ENCODE data around the gene LEKR1.
"Not testable (repeated sequence)": the region's sequence is repeated elsewhere in the genome, so short reads cannot be mapped to it uniquely, and the experiment has no call there.

The LEKR1 gene

DNA sequence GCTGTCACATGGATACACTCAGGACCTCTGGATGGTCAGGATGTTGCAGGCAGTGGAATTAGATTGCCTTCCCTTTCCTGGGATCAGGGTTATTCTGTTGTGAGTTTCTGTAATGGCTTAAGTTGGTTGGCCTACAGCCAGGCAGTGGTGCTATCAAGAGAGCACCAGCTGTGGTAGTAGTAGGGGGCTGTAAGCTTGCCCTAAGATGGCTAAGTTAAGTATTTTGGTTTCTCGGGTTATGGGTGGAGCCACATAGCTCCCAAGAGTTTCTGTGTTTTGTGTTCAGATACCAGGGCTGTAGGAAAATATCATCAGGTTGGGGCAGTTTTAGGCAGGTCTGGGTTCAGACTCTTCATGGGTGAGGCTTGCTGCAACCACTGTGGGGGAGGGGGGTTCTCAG lies 59.6 kb downstream of the LEKR1 start:
- CTCF ChIA-PET = no interaction called here
- TF ChIP-seq FOXM1 (IDR thresholded peaks at IDR 0.05; ENCODE audit: borderline replicate concordance) (no peak), ARNT (IDR thresholded peaks at IDR 0.05) (no peak), CTBP1 (IDR thresholded peaks at IDR 0.05; ENCODE audit: borderline replicate concordance) (no peak), SUZ12 (IDR thresholded peaks at IDR 0.05) (no peak), SP1 (IDR thresholded peaks at IDR 0.05) (no peak), TARDBP (IDR thresholded peaks at IDR 0.05) (no peak)
- DNase-seq (ENCODE audit: extremely low spot score) = no peak
- POLR2A ChIA-PET = interaction anchor here (1.6 kb wide), 1 partner anchor 203 kb away, joined by 4 read pairs; no protein-coding TSS in a partner anchor

DNA sequence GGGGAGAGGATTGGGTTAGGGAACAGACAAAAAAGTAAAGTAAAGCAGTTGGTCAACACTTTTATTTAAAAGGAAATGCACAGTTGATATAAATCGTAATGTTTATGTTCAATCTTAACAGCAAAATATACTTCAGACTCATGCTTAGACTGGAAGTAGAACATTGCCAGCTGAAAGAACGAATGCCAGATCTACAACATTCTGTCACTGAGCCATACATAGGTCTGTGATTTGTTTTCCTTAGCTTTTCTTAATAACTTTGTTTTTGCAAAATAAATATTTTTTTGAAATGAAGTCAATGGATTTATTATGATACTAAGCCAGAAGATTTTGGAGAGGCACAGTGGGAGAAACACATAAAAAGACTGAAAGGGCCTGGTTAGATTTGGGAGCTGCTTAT lies 62.0 kb downstream of the LEKR1 start:
- DNase-seq (ENCODE audit: extremely low spot score) = no peak
- TF ChIP-seq FOXM1 (IDR thresholded peaks at IDR 0.05; ENCODE audit: borderline replicate concordance) (no peak), FOXK2 (IDR thresholded peaks at IDR 0.05) (no peak), LEF1 (IDR thresholded peaks at IDR 0.05; ENCODE audit: borderline replicate concordance) (no peak), FOXA1 (IDR thresholded peaks at IDR 0.05) (no peak), ELF4 (IDR thresholded peaks at IDR 0.05) (no peak), ARNT (IDR thresholded peaks at IDR 0.05) (no peak), BHLHE40 (IDR thresholded peaks at IDR 0.05; ENCODE audit: borderline replicate concordance) (no peak), HDGF (IDR thresholded peaks at IDR 0.05; ENCODE audit: borderline replicate concordance) (no peak), SP1 (IDR thresholded peaks at IDR 0.05) (no peak)
- TF ChIP-seq, protein P1, sequence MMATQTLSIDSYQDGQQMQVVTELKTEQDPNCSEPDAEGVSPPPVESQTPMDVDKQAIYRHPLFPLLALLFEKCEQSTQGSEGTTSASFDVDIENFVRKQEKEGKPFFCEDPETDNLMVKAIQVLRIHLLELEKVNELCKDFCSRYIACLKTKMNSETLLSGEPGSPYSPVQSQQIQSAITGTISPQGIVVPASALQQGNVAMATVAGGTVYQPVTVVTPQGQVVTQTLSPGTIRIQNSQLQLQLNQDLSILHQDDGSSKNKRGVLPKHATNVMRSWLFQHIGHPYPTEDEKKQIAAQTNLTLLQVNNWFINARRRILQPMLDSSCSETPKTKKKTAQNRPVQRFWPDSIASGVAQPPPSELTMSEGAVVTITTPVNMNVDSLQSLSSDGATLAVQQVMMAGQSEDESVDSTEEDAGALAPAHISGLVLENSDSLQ (IDR thresholded peaks at IDR 0.05) = no peak
- ChIA-PET CTCF (no interaction called here), POLR2A (no interaction called here)

DNA sequence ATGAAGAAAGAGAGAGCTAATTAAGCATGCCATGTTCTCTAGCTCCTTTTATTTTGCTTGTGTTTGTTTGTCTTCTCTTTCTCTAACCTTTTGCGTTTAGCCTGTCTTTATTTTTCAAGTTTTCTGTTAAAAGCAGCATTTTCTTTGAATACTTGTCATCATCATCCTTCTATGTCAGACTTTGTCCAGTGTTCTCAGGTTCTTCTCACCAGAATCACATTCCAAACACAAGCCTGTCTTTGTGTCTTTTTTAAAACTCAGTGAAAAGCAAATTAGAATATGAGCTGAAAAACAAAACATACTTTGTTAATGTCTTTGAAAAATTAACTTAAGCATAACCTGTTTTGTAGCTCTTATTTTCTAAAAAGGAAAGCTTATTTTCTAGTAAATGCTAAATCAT lies 62.4 kb downstream of the LEKR1 start:
- POLR2A ChIA-PET = no interaction called here
- TF ChIP-seq SP1 (IDR thresholded peaks at IDR 0.05) (no peak), SUZ12 (IDR thresholded peaks at IDR 0.05) (no peak), ELF4 (IDR thresholded peaks at IDR 0.05) (no peak), FOXM1 (IDR thresholded peaks at IDR 0.05; ENCODE audit: borderline replicate concordance) (no peak), ARNT (IDR thresholded peaks at IDR 0.05) (no peak), LEF1 (IDR thresholded peaks at IDR 0.05; ENCODE audit: borderline replicate concordance) (no peak), BHLHE40 (IDR thresholded peaks at IDR 0.05; ENCODE audit: borderline replicate concordance) (no peak)
- CTCF ChIA-PET = no interaction called here
- no peak for DNase-seq (ENCODE audit: extremely low spot score)

DNA sequence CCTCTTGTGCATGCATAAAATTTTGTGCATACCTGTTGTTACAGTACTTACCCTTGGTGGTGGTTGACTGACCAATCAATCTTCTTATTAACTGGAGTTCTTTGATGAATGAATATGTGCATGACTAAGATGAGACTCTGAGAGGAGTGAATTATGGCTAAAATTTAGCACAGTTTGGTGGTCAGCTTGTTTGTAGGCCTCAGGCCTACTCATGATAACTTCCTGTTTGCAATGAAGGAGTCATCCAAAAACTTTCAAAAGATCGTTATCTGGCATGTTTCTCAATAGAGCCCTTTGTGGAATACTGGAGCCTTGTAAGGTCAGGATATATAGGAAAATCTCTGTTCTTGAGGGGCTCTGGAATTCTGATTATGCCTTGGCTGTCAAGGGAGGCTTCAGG lies 66.5 kb downstream of the LEKR1 start:
- POLR2A ChIA-PET = no interaction called here
- TF ChIP-seq ARNT (IDR thresholded peaks at IDR 0.05) = no peak
- TF ChIP-seq TARDBP (IDR thresholded peaks at IDR 0.05) = no peak
- no peak for TF ChIP-seq SP1 (IDR thresholded peaks at IDR 0.05)
- no peak for TF ChIP-seq SUZ12 (IDR thresholded peaks at IDR 0.05)
- no peak for TF ChIP-seq HDGF (IDR thresholded peaks at IDR 0.05; ENCODE audit: borderline replicate concordance)
- no peak for TF ChIP-seq L3MBTL2 (conservative IDR thresholded peaks at IDR 0.05)
- TF ChIP-seq CTBP1 (IDR thresholded peaks at IDR 0.05; ENCODE audit: borderline replicate concordance) = no peak
- TF ChIP-seq FOXK2 (IDR thresholded peaks at IDR 0.05) = no peak
- TF ChIP-seq ZNF384 (IDR thresholded peaks at IDR 0.05) = no peak
- no peak for TF ChIP-seq NFRKB (IDR thresholded peaks at IDR 0.05)
- no peak for TF ChIP-seq FOXM1 (IDR thresholded peaks at IDR 0.05; ENCODE audit: borderline replicate concordance)
- TF ChIP-seq BHLHE40 (IDR thresholded peaks at IDR 0.05; ENCODE audit: borderline replicate concordance) = no peak
- TF ChIP-seq LEF1 (IDR thresholded peaks at IDR 0.05; ENCODE audit: borderline replicate concordance) = no peak
- DNase-seq (ENCODE audit: extremely low spot score) = no peak
- CTCF ChIA-PET = no interaction called here

DNA sequence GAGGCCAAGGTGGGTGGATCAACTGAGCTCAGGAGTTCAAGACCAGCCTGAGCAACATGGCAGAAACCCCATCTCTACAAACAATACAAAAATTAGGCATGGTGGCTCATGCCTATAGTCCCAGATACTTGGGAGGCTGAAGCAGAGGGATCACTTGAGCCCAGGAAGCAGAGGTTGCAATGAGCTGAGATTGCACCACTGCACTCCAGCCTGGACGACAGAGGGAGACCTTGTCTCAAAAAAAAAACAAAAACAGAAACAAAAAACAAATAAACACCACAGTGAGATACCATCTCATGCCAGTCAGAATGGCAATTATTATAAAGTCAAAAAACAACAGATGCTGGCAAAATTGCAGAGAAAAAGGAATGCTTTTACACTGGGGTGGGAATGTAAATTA lies 69.2 kb downstream of the LEKR1 start:
- POLR2A ChIA-PET; DNase-seq (ENCODE audit: extremely low spot score); CTCF ChIA-PET: not testable (repeated sequence)

DNA sequence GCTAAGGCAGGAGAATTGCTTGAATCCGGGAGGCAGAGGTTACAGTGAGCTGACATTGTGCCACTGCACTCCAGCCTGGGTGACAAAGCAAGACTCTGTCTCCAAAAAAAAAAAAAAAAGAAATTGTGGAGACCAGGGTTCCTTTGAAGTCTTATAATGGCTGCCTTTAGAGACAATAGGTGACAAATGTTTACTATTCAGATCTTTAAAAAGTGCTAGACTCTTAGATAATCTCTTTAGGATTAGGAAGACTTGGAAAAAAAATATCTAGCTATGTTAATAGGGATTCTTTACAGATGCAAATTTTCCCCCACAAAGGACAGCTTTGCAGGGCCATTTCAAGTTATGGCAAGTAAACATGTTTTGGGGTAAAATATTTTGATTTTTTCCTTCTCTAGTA lies 71.7 kb downstream of the LEKR1 start:
- CTCF ChIA-PET; DNase-seq (ENCODE audit: extremely low spot score); POLR2A ChIA-PET: not testable (repeated sequence)

DNA sequence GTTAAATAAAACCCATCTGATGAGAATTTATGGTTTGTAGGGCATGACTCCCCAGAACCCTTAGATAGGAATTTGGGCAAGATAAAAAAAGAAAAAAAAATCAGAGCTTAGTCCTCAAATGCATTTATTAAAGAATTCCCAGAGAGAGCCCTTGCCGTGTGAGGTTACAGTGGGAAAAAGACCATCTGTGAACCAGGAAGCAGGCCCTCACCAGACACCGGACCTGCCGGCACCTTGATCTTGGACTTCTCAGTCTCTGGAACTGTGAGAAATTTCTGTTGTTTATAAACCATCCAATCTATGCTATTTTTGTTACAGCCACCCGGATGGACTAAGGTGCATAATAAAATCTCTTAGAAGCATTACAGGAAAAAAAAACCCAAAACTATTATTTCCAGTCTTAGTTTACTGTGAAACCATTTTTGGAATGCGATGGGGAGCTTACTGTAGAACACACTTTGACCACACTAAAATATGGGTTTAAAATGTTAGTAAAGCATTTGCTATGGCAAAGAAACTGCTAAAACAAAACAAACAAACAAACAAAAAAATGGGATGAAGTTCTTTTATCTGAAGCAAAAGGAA lies 72.2 kb downstream of the LEKR1 start:
- CTCF ChIA-PET = no interaction called here
- no peak for DNase-seq (ENCODE audit: extremely low spot score)
- TF ChIP-seq ZNF384 (IDR thresholded peaks at IDR 0.05) (no peak), ARNT (IDR thresholded peaks at IDR 0.05) (no peak)
- POLR2A ChIA-PET = no interaction called here

DNA sequence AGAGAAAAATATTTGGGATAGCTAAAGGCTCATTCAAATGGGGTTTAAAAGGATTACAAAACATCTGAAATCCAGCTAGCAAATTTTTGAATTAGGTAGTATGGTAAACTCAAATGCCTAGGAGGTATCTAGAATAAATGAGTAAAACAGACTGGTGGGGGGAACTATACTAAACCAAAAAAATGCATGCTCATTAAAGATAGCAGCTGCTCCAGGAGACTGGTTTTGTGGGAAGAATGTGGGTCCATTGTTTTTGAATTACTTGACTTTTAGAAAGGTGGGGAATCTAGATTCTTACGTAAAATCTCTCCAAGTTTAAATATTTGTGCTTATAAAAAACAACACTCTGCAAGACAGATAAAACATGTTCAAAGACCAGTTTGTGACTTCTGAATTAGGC lies 73.8 kb downstream of the LEKR1 start:
- POLR2A ChIA-PET = no interaction called here

More for the DNA sequence above, 73.8 kb downstream of the LEKR1 start:
- TF ChIP-seq SP1 (IDR thresholded peaks at IDR 0.05) (no peak), ARNT (IDR thresholded peaks at IDR 0.05) (no peak), ELF4 (IDR thresholded peaks at IDR 0.05) (no peak), SUZ12 (IDR thresholded peaks at IDR 0.05) (no peak), CTBP1 (IDR thresholded peaks at IDR 0.05; ENCODE audit: borderline replicate concordance) (no peak), BHLHE40 (IDR thresholded peaks at IDR 0.05; ENCODE audit: borderline replicate concordance) (no peak), HDGF (IDR thresholded peaks at IDR 0.05; ENCODE audit: borderline replicate concordance) (no peak), ZNF384 (IDR thresholded peaks at IDR 0.05) (no peak)
- TF ChIP-seq, protein P1 (IDR thresholded peaks at IDR 0.05) = no peak
- no peak for DNase-seq (ENCODE audit: extremely low spot score)
- CTCF ChIA-PET = no interaction called here

All from HEK293T (cell line).